ENCODE data around the gene TLE2.
"Not testable (repeated sequence)": the region's sequence is repeated elsewhere in the genome, so short reads cannot be mapped to it uniquely, and the experiment has no call there.

TLE2 gene

GRCh38 chr19:3055741-3056416, 26.8 kb upstream of the TLE2 start:
- no peak for DNase-seq

GRCh38 chr19:3054972-3055740, 26.1 kb upstream of the TLE2 start:
- no peak for DNase-seq

- DNase-seq = no peak
Observed at GRCh38 chr19:3054265-3054971, 25.3 kb upstream of the TLE2 start.

- no peak for DNase-seq
Observed at GRCh38 chr19:3053780-3054179, 24.7 kb upstream of the TLE2 start.

GRCh38 chr19:3053218-3053621, 24.1 kb upstream of the TLE2 start:
- DNase-seq = peak in 4 of 6 experiments; percentile 17 to 58 (median 33)

- not testable (repeated sequence) for DNase-seq
Observed at GRCh38 chr19:3050016-3050415, 20.9 kb upstream of the TLE2 start.

- no peak for DNase-seq
Observed at GRCh38 chr19:3049089-3049488, 20.0 kb upstream of the TLE2 start.

- no peak for DNase-seq
Observed at GRCh38 chr19:3048190-3048533, 19.1 kb upstream of the TLE2 start.

- peak; percentile 56 to 82 (median 76) for DNase-seq
Observed at GRCh38 chr19:3047496-3048189, 18.6 kb upstream of the TLE2 start.

- DNase-seq = peak in 1 of 6 experiments; percentile 24
Observed at GRCh38 chr19:3046698-3047495, 17.8 kb upstream of the TLE2 start.

- no peak for DNase-seq
Observed at GRCh38 chr19:3045885-3046697, 17.0 kb upstream of the TLE2 start.

- no peak for DNase-seq
Observed at GRCh38 chr19:3045191-3045590, 16.1 kb upstream of the TLE2 start.

- DNase-seq = no peak
Observed at GRCh38 chr19:3042621-3043267, 13.7 kb upstream of the TLE2 start.

GRCh38 chr19:3041761-3042620, 12.9 kb upstream of the TLE2 start:
- peak in 1 of 6 experiments; percentile 12 for DNase-seq

GRCh38 chr19:3041327-3041726, 12.2 kb upstream of the TLE2 start:
- no peak for DNase-seq

GRCh38 chr19:3039641-3040077, 10.6 kb upstream of the TLE2 start:
- DNase-seq = no peak

- DNase-seq = no peak
Observed at GRCh38 chr19:3039125-3039524, 10.0 kb upstream of the TLE2 start.

GRCh38 chr19:3038214-3038613, 9.1 kb upstream of the TLE2 start:
- DNase-seq = no peak

- DNase-seq = not testable (repeated sequence)
Observed at GRCh38 chr19:3036977-3037544, 8.0 kb upstream of the TLE2 start.
